ENCODE measurements around the gene KIR2DL3.
"Not testable (repeated sequence)": the region's sequence is repeated elsewhere in the genome, so short reads cannot be mapped to it uniquely, and the experiment has no call there.

The KIR2DL3 gene

DNA sequence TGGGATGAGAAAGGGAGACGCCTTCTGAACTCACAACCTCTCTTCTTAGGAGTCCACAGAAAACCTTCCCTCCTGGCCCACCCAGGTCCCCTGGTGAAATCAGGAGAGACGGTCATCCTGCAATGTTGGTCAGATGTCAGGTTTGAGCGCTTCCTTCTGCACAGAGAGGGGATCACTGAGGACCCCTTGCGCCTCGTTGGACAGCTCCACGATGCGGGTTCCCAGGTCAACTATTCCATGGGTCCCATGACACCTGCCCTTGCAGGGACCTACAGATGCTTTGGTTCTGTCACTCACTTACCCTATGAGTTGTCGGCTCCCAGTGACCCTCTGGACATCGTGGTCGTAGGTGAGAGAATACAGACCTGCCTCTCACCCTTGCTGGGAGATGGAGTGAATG lies 10.8 kb upstream of the KIR2DL3 start:
- no peak overlapping the region for H3K4me3 ChIP-seq (ENCODE audit: low read depth, low read length)
- TF ChIP-seq, protein P1, sequence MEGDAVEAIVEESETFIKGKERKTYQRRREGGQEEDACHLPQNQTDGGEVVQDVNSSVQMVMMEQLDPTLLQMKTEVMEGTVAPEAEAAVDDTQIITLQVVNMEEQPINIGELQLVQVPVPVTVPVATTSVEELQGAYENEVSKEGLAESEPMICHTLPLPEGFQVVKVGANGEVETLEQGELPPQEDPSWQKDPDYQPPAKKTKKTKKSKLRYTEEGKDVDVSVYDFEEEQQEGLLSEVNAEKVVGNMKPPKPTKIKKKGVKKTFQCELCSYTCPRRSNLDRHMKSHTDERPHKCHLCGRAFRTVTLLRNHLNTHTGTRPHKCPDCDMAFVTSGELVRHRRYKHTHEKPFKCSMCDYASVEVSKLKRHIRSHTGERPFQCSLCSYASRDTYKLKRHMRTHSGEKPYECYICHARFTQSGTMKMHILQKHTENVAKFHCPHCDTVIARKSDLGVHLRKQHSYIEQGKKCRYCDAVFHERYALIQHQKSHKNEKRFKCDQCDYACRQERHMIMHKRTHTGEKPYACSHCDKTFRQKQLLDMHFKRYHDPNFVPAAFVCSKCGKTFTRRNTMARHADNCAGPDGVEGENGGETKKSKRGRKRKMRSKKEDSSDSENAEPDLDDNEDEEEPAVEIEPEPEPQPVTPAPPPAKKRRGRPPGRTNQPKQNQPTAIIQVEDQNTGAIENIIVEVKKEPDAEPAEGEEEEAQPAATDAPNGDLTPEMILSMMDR (IDR thresholded peaks at IDR 0.05; ENCODE audit: borderline replicate concordance, insufficient read depth, low read depth, low read length): no peak

DNA sequence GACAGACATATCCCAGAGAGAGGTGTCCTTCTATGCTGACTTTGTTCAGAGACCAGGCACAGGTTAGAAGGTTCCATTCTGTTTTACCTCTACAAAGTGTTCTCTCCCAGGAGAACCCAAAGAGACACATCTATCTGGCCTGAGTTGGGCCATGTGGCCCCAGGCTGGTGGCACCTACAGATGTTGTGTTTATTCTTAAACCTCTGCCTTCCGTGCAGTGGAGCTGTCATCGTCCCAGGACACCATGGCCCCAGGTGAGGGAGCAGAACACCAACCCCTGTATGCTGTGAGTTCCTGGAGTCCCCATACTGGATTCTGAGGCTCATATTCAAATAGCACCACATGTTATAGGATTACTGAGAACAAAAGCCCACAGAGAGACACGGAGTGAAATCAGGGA lies 10.1 kb upstream of the KIR2DL3 start:
- TF ChIP-seq, protein P1 (IDR thresholded peaks at IDR 0.05; ENCODE audit: borderline replicate concordance, insufficient read depth, low read depth, low read length): no peak
- H3K4me3 ChIP-seq (ENCODE audit: low read depth, low read length): no peak overlapping the region

DNA sequence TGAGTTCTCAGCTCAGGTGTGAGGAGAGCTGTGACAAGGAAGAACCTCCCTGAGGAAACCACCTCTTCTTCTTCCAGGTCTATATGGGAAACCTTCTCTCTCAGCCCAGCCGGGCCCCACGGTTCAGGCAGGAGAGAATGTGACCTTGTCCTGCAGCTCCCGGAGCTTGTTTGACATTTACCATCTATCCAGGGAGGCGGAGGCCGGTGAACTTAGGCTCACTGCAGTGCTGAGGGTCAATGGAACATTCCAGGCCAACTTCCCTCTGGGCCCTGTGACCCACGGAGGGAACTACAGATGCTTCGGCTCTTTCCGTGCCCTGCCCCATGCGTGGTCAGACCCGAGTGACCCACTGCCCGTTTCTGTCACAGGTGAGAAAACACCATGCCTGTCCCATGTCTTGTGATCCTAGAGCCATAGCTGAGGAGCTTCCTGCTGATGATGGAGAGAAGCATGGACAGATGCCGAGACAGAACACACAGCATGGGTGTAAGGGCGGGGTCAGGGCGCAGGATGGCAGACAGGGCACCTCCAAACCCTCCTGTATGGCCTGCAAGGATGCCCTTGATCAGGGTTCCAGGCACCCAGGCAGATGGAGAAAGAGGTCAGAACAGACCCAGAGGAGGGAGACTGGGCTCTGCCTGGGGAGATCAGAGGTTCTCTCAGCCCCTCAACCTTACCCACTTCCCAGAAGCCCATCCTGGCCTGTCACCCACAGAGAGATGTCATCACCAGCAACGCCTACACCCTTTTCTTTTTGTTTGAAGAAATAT lies 8.7 kb upstream of the KIR2DL3 start:
- no peak overlapping the region for H3K4me3 ChIP-seq (ENCODE audit: low read depth, low read length)
- TF ChIP-seq, protein P1 (IDR thresholded peaks at IDR 0.05; ENCODE audit: borderline replicate concordance, insufficient read depth, low read depth, low read length): no peak

DNA sequence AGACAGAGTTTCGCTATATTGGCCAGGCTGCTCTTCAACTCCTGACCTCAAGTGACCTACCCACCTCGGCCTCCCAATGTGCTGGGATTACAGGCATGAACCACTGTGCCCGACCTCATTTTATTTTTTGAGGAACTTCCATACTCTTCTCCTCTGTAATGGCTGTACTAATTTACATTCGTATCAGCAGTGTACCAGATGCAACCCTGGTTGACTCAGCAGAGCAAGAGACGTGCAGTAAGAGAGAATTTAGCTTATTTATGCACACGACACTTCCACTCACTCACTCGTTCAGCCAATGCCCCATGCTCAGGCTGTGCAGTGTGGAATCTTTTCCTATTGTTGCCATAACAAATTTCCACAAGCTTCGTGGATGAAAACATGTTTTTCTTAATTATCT lies 7.1 kb upstream of the KIR2DL3 start:
- H3K4me3 ChIP-seq (ENCODE audit: low read depth, low read length): no peak overlapping the region
- TF ChIP-seq, protein P1 (IDR thresholded peaks at IDR 0.05; ENCODE audit: borderline replicate concordance, insufficient read depth, low read depth, low read length): no peak

DNA sequence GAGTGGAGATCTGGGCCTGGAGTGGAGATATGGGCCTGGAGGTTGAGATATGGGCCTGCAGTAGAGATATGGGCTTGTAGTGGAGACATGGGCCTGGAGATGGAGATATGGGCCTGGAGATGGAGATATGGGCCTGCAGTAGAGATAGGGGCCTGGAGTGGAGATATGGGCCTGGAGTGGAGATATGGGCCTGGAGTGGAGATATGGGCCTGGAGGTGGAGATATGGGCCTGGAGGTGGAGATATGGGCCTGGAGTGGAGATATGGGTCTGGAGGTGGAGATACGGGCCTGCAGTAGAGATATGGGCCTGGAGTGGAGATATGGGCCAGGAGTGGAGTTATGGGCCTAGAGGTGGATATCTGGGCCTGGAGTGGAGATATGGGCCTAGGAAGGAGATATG lies 402 bp downstream of the KIR2DL3 start:
- no peak overlapping the region for H3K4me3 ChIP-seq (ENCODE audit: low read depth, low read length)
- TF ChIP-seq, protein P1 (IDR thresholded peaks at IDR 0.05; ENCODE audit: borderline replicate concordance, insufficient read depth, low read depth, low read length): no peak

DNA sequence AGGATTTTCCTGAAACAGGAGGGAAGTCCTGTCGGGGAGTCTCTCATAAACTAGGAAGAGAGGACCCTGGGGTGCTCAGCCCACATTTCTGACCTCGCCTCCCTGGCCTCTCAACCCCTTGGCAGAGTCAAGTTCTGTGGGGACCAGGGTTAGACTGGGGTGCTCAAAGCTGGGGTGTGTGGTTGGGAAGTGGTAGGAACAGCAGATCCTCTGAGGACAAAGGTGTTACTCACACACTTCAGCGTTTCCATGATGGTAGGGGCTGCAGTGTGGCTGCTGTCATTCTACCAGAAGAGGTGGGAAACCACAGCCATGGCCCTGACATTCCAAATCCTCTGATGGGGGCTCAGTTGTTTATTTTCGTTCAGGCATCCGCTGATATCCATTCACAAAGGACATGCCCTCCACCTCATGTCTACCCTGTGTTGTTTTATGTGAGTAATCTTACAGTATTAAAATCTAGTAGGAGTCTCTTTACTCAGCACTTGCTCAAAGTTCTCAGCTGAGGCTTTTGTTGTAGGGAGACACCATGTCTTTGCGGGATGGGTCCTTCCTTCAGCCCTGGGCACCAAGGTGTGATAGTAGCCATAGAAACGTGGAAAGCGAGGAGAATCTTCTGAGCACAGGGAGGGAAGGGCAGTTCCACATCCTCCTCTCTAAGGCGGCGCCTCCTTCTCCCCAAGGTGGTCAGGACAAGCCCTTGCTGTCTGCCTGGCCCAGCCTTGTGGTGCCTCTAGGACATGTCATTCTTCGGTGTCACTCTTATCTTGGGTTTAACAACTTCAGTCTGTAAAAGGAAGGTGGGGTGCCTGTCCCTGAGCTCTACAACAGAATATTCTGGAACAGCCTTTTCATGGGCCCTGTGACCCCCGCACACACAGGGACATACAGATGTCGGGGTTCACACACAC lies 1.5 kb downstream of the KIR2DL3 start:
- TF ChIP-seq, protein P1 (IDR thresholded peaks at IDR 0.05; ENCODE audit: borderline replicate concordance, insufficient read depth, low read depth, low read length): no peak
- no peak overlapping the region for H3K4me3 ChIP-seq (ENCODE audit: low read depth, low read length)

DNA sequence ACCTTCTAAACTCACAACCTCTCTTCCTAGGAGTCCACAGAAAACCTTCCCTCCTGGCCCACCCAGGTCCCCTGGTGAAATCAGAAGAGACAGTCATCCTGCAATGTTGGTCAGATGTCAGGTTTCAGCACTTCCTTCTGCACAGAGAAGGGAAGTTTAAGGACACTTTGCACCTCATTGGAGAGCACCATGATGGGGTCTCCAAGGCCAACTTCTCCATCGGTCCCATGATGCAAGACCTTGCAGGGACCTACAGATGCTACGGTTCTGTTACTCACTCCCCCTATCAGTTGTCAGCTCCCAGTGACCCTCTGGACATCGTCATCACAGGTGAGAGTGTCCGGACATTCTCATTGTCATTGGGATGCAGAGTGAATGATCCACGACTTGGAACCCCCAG lies 3.6 kb downstream of the KIR2DL3 start:
- H3K4me3 ChIP-seq (ENCODE audit: low read depth, low read length): not testable (repeated sequence)

DNA sequence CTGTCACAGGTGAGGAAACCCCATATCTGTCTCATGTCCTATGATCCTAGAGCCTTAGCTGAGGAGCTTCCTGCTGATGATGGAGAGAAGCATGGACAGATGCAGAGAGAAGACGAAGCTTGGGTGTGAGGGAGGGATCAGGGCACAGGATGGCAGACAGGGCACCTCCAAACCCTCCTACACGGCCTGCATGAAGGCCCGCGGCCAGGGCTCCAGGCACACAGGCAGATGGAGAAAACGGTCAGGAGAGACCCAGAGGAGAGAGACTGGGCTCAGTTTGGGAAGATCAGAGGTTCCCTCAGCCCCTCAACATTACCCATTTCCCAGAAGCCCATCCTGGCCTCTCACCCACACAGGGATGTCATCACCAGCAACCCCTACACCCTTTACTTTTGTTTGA lies 5.8 kb downstream of the KIR2DL3 start:
- not testable (repeated sequence) for H3K4me3 ChIP-seq (ENCODE audit: low read depth, low read length)

DNA sequence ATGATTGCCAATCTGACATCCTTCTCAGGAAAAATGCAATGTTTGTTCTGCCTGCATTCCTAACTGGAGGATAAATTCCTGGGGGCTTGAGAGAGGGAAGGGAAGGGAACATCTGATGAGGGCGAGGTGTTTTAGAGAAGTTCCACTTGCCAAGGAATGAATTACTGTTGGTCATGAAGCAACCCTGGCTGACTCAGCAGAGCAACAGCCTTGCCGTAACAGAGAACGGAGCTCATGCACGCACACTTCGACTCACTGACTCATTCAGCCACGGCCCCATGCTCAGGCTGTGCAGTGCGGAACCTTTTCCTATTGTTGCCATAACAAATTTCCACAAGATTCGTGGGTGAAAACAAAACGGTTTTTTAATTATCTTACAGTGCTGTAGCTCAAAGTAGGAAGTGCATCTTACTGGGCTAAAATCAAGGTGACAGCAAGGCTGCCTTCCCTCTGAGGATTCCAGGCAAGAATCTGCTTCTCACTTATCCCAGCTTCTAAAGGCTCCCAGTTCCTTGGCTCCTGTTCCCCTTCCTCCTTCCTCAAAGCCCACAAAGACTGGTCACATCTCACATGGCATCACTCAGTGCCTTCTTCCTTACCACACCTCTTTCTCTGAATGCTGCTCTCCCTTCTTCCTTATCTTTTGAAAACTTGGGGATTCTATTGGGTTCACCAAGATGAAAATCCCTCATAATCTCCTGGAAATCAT lies 9.5 kb downstream of the KIR2DL3 start:
- H3K4me3 ChIP-seq (ENCODE audit: low read depth, low read length): not testable (repeated sequence)

DNA sequence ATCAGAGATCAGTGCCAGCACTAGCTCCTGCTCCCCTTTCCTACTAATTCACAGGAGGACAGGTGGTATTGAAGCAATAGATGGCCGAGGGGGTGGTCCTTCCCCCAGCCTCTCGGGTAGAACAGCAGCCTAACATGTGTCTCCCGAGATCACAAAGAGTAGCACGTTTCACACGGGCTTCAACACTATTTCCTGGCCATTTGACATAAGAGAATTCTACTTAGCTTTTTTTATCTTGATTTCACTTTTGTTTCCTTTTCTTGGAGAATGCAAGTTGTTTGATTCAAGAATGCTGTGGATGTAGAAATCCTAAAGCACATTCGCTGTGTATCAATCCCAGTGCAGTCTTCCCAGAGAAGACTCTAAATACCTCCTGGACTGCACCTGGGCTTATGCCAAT lies 12.0 kb downstream of the KIR2DL3 start:
- H3K4me3 ChIP-seq (ENCODE audit: low read depth, low read length): not testable (repeated sequence)
